GM12878 (cell line): Measurements from ENCODE around the gene TRIM47. TPM values are rescaled to one million over a fixed set of nuclear protein-coding genes. Genes with fewer than 3 reads are reported as not detected.

Source experiments
- ASH2L ChIP-seq: fragments of 300-600, 200-600 bp; sonication (generic); IDR thresholded peaks from 2 replicates; pipeline ENCODE4 v1.6.1; 2017; ENCODE audit warnings: low read depth, mild to moderate bottlenecking, borderline replicate concordance
- CHD4 ChIP-seq: fragments of 200-600 bp; sonication (generic); IDR thresholded peaks from 2 replicates; pipeline ENCODE4 v1.6.1; 2016; ENCODE audit warnings: mild to moderate bottlenecking
- CREB1 ChIP-seq: IDR thresholded peaks from 2 replicates; pipeline ENCODE4 v1.6.1; 2012; ENCODE audit warnings: low read depth, mild to moderate bottlenecking, inconsistent platforms
- ESRRA ChIP-seq: IDR thresholded peaks from 2 replicates; pipeline ENCODE4 v1.6.1; 2012; ENCODE audit warnings: mild to moderate bottlenecking, low read length, improper control_type of control experiment
- FOXK2 ChIP-seq: fragments of 450-650 bp; IDR thresholded peaks from 2 replicates; pipeline ENCODE4 v1.6.1; 2017; ENCODE audit warnings: mild to moderate bottlenecking, moderate library complexity
- HDGF ChIP-seq: fragments of 450-650 bp; IDR thresholded peaks from 2 replicates; pipeline ENCODE4 v1.6.1; 2016; ENCODE audit warnings: antibody characterized with exemption
- IKZF1 ChIP-seq: fragments of 450-650 bp; conservative IDR thresholded peaks from 2 replicates; pipeline ENCODE4 v1.6.1; 2017; ENCODE audit warnings: antibody characterized with exemption, mild to moderate bottlenecking
- JUND ChIP-seq: IDR thresholded peaks from 2 replicates; pipeline ENCODE4 v1.6.1; 2012; ENCODE audit warnings: low read depth, mild to moderate bottlenecking, low read length, improper control_type of control experiment, moderate library complexity
- MYC ChIP-seq: IDR thresholded peaks from 2 replicates; pipeline ENCODE4 v1.6.1; 2011; ENCODE audit warnings: mild to moderate bottlenecking, low read length, moderate library complexity, inconsistent platforms; ENCODE audit not compliant: insufficient read depth, insufficient replicate concordance, insufficient read length, severe bottlenecking
- NFYB ChIP-seq: IDR thresholded peaks from 2 replicates; pipeline ENCODE4 v1.6.1; 2011; ENCODE audit warnings: low read depth, mild to moderate bottlenecking, low read length, improper control_type of control experiment, moderate library complexity; ENCODE audit not compliant: insufficient read depth
- NR2C1 ChIP-seq: fragments of 450-650 bp; IDR thresholded peaks from 2 replicates; pipeline ENCODE4 v1.6.1; 2017; ENCODE audit warnings: antibody characterized with exemption, mild to moderate bottlenecking, moderate library complexity
- PAX5 ChIP-seq: IDR thresholded peaks from 2 replicates; pipeline ENCODE4 v1.6.1; 2011; ENCODE audit warnings: low read depth, low read length, borderline replicate concordance
- WRNIP1 ChIP-seq: IDR thresholded peaks from 2 replicates; pipeline ENCODE4 v1.6.1; 2011; ENCODE audit warnings: low read depth, low read length, improper control_type of control experiment, borderline replicate concordance
- polyA plus RNA-seq, 11 experiments: library from polyadenylated mRNA; depleted of rRNA in 4 of 11; unstranded in 6 of 11; stranded (reverse) in 5 of 11; fragments of >200 nt; fragmentation: Nextera tagmentation in 4 of 11; fragmentation: Illumina TruSeq in 1 of 11; extraction: Ambion mirVana in 4 of 11; extraction: Trizol in 1 of 11; gene quantifications; 1 replicate in 1 of 11; 2 replicates in 10 of 11; pipeline versions ENCODE4 v1.2.1 to v1.2.3, GENCODE V29; 2011 to 2016; ENCODE audit warnings: inconsistent platforms in 2 of 11, missing spikeins in 2 of 11, low read depth in 1 of 11
- total RNA-seq, 4 experiments: library from RNA; depleted of rRNA in 3 of 4; stranded (reverse); fragments of >200 nt in 3 of 4; fragmentation: Illumina TruSeq in 1 of 4; extraction: Trizol in 1 of 4; gene quantifications; 2 replicates each; pipeline versions ENCODE4 v1.2.1 to v1.2.3, GENCODE V29; 2013 to 2021
- TF ChIP-seq, protein P1 (sequence below): fragments of 450-650 bp; IDR thresholded peaks from 2 replicates; pipeline ENCODE4 v1.6.1; 2016; ENCODE audit warnings: mild to moderate bottlenecking
- TF ChIP-seq, protein P2 (sequence below): fragments of 450-650 bp; conservative IDR thresholded peaks from 2 replicates; pipeline ENCODE4 v1.6.1; 2017; ENCODE audit warnings: mild to moderate bottlenecking, moderate library complexity
- TF ChIP-seq, protein P3 (sequence below): IDR thresholded peaks from 2 replicates; pipeline ENCODE4 v1.6.1; 2012; ENCODE audit warnings: improper control_type of control experiment, low read depth, low read length; ENCODE audit not compliant: insufficient replicate concordance
- TF ChIP-seq, protein P4 (sequence below): fragments of 450-650 bp; IDR thresholded peaks from 2 replicates; pipeline ENCODE4 v1.6.1; 2016; ENCODE audit warnings: mild to moderate bottlenecking

The TRIM47 gene
- total and polyA plus RNA-seq, 10 of the 15 experiments (the other 5 are each of a cell fraction or from before 2014, with no cell fraction given) = 0.35 to 9.7 (median 5.3) TPM

DNA sequence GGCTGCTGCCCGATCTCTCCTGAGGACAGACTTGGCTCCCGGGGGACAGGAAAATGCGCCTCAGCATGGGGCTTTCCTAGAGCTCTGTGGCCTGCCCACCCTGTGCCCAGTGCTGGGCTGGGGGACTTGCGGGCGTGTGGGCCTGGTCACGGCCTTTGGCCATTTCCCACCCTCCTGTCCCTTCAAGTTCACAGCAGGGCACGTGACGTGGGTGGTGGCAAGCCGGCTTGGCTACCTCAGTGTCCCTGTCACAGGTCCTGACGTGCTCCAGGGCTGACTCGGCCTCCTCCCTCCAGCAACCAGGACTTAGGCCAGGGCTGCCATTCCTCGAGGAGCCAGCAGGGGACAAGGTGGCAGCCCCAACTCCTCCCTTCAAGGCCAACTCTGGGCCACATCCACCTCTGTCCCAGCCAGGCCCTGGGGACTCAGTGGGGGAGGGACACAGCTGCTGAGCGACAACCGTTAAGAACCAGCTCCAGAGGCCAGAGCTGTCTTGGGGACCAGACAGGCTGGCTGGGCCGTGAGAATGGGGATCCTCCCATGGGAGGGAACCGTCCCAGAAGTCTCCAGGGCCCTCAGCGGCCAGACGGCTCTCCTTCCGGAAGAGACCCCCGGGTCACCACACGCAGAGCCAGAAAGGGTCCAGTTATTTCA lies 33.2 kb downstream of the TRIM47 start (continued):
- TF ChIP-seq, protein P1, sequence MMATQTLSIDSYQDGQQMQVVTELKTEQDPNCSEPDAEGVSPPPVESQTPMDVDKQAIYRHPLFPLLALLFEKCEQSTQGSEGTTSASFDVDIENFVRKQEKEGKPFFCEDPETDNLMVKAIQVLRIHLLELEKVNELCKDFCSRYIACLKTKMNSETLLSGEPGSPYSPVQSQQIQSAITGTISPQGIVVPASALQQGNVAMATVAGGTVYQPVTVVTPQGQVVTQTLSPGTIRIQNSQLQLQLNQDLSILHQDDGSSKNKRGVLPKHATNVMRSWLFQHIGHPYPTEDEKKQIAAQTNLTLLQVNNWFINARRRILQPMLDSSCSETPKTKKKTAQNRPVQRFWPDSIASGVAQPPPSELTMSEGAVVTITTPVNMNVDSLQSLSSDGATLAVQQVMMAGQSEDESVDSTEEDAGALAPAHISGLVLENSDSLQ = peak; percentile 89
- TF ChIP-seq CHD4 (no peak), MYC (no peak), HDGF (peak; percentile 98), NR2C1 (no peak), ASH2L (no peak), IKZF1 (peak; percentile 82), WRNIP1 (no peak), JUND (no peak), CREB1 (peak; percentile 17; the same call in 1 of the 2 replicates), ESRRA (no peak), NFYB (no peak), FOXK2 (no peak), PAX5 (no peak)
- TF ChIP-seq, protein P2, sequence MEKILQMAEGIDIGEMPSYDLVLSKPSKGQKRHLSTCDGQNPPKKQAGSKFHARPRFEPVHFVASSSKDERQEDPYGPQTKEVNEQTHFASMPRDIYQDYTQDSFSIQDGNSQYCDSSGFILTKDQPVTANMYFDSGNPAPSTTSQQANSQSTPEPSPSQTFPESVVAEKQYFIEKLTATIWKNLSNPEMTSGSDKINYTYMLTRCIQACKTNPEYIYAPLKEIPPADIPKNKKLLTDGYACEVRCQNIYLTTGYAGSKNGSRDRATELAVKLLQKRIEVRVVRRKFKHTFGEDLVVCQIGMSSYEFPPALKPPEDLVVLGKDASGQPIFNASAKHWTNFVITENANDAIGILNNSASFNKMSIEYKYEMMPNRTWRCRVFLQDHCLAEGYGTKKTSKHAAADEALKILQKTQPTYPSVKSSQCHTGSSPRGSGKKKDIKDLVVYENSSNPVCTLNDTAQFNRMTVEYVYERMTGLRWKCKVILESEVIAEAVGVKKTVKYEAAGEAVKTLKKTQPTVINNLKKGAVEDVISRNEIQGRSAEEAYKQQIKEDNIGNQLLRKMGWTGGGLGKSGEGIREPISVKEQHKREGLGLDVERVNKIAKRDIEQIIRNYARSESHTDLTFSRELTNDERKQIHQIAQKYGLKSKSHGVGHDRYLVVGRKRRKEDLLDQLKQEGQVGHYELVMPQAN = 0 out of 2 replicates have a peak, but pooled peaks have one; percentile 16
- TF ChIP-seq, protein P3, sequence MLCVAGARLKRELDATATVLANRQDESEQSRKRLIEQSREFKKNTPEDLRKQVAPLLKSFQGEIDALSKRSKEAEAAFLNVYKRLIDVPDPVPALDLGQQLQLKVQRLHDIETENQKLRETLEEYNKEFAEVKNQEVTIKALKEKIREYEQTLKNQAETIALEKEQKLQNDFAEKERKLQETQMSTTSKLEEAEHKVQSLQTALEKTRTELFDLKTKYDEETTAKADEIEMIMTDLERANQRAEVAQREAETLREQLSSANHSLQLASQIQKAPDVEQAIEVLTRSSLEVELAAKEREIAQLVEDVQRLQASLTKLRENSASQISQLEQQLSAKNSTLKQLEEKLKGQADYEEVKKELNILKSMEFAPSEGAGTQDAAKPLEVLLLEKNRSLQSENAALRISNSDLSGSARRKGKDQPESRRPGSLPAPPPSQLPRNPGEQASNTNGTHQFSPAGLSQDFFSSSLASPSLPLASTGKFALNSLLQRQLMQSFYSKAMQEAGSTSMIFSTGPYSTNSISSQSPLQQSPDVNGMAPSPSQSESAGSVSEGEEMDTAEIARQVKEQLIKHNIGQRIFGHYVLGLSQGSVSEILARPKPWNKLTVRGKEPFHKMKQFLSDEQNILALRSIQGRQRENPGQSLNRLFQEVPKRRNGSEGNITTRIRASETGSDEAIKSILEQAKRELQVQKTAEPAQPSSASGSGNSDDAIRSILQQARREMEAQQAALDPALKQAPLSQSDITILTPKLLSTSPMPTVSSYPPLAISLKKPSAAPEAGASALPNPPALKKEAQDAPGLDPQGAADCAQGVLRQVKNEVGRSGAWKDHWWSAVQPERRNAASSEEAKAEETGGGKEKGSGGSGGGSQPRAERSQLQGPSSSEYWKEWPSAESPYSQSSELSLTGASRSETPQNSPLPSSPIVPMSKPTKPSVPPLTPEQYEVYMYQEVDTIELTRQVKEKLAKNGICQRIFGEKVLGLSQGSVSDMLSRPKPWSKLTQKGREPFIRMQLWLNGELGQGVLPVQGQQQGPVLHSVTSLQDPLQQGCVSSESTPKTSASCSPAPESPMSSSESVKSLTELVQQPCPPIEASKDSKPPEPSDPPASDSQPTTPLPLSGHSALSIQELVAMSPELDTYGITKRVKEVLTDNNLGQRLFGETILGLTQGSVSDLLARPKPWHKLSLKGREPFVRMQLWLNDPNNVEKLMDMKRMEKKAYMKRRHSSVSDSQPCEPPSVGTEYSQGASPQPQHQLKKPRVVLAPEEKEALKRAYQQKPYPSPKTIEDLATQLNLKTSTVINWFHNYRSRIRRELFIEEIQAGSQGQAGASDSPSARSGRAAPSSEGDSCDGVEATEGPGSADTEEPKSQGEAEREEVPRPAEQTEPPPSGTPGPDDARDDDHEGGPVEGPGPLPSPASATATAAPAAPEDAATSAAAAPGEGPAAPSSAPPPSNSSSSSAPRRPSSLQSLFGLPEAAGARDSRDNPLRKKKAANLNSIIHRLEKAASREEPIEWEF = no peak
- TF ChIP-seq, protein P4, sequence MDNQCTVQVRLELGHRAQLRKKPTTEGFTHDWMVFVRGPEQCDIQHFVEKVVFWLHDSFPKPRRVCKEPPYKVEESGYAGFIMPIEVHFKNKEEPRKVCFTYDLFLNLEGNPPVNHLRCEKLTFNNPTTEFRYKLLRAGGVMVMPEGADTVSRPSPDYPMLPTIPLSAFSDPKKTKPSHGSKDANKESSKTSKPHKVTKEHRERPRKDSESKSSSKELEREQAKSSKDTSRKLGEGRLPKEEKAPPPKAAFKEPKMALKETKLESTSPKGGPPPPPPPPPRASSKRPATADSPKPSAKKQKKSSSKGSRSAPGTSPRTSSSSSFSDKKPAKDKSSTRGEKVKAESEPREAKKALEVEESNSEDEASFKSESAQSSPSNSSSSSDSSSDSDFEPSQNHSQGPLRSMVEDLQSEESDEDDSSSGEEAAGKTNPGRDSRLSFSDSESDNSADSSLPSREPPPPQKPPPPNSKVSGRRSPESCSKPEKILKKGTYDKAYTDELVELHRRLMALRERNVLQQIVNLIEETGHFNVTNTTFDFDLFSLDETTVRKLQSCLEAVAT = peak; percentile 50; the same call in 1 of the 2 replicates
